ENCODE data around the gene QSOX2. TPM values are rescaled to one million over a fixed set of nuclear protein-coding genes. Genes with fewer than 3 reads are reported as not detected.

Gene QSOX2
- total RNA-seq, 2 experiments from 2014 or later: 50.0 to 57.5 TPM

GRCh38 chr9:136233411-136233810, 12.2 kb downstream of the QSOX2 start:
- DNase-seq (ENCODE audit: low spot score): no peak

GRCh38 chr9:136232969-136233368, 12.6 kb downstream of the QSOX2 start:
- Histone ChIP-seq H2AFZ (ENCODE audit: low read length) (no peak overlapping the region), H3K4me3 (ENCODE audit: low read depth, low read length, poor library complexity, severe bottlenecking) (no peak overlapping the region), H3K36me3 (ENCODE audit: insufficient read depth, low read length) (peaks cover 82% of the 10 kb centered on the region), H4K20me1 (ENCODE audit: insufficient read depth, low read length) (peaks cover 4% of the 10 kb centered on the region; the same call in 1 of the 2 replicates), H3K4me1 (ENCODE audit: insufficient read depth, low read length, poor library complexity, severe bottlenecking) (peaks cover 6% of the 10 kb centered on the region), H3K27ac (ENCODE audit: low read depth, low read length, poor library complexity, severe bottlenecking) (no peak overlapping the region), H3K9me2 (ENCODE audit: insufficient read depth, low read length) (no peaks in the 10 kb centered on the region), H3K79me2 (ENCODE audit: insufficient read depth, low read depth, low read length) (peaks cover 28% of the 10 kb centered on the region), H3K9me3 (ENCODE audit: low read length) (no peaks in the 10 kb centered on the region), H3K4me2 (ENCODE audit: low read length) (no peak overlapping the region)
- BruUV-seq (replicated peaks): no TSS peak
- intact Hi-C loops (cut with micrococcal nuclease; ENCODE audit: unreplicated experiment): no loop called here
- ChIA-PET POLR2A (no interaction called here), CTCF (ENCODE audit: unreplicated experiment) (no interaction called here)
- no peak for DNase-seq (ENCODE audit: low spot score)
- TF ChIP-seq EZH2phosphoT487 (IDR thresholded peaks at IDR 0.05; ENCODE audit: borderline replicate concordance, low read depth, low read length) (no peak), CTCF (conservative IDR thresholded peaks at IDR 0.05; ENCODE audit: low read length) (no peak)

More at GRCh38 chr9:136233411-136233810, 12.2 kb downstream of the QSOX2 start:
- POLR2A ChIA-PET: no interaction called here
- H4K20me1 ChIP-seq (ENCODE audit: insufficient read depth, low read length): peaks cover 8% of the 10 kb centered on the region; the same call in 1 of the 2 replicates
- CTCF ChIA-PET (ENCODE audit: unreplicated experiment): no interaction called here
- BruUV-seq (replicated peaks): no TSS peak
- H3K9me3 ChIP-seq (ENCODE audit: low read length): no peaks in the 10 kb centered on the region
- peaks cover 9% of the 10 kb centered on the region for H3K4me1 ChIP-seq (ENCODE audit: insufficient read depth, low read length, poor library complexity, severe bottlenecking)
- H2AFZ ChIP-seq (ENCODE audit: low read length): no peak overlapping the region
- peaks cover 28% of the 10 kb centered on the region for H3K79me2 ChIP-seq (ENCODE audit: insufficient read depth, low read depth, low read length)
- no peak overlapping the region for H3K4me3 ChIP-seq (ENCODE audit: low read depth, low read length, poor library complexity, severe bottlenecking)
- no peak overlapping the region for H3K27ac ChIP-seq (ENCODE audit: low read depth, low read length, poor library complexity, severe bottlenecking)
- peaks cover 81% of the 10 kb centered on the region for H3K36me3 ChIP-seq (ENCODE audit: insufficient read depth, low read length)
- H3K4me2 ChIP-seq (ENCODE audit: low read length): no peak overlapping the region
- intact Hi-C loops (cut with micrococcal nuclease; ENCODE audit: unreplicated experiment): no loop called here
- no peaks in the 10 kb centered on the region for H3K9me2 ChIP-seq (ENCODE audit: insufficient read depth, low read length)
- TF ChIP-seq CTCF (conservative IDR thresholded peaks at IDR 0.05; ENCODE audit: low read length) (no peak), EZH2phosphoT487 (IDR thresholded peaks at IDR 0.05; ENCODE audit: borderline replicate concordance, low read depth, low read length) (no peak)

GRCh38 chr9:136231478-136232297, 13.9 kb downstream of the QSOX2 start:
- Histone ChIP-seq H3K36me3 (ENCODE audit: insufficient read depth, low read length) (peaks cover 83% of the 10 kb centered on the region), H3K4me2 (ENCODE audit: low read length) (no peak overlapping the region), H3K9me3 (ENCODE audit: low read length) (no peaks in the 10 kb centered on the region), H4K20me1 (ENCODE audit: insufficient read depth, low read length) (no peaks in the 10 kb centered on the region), H3K27ac (ENCODE audit: low read depth, low read length, poor library complexity, severe bottlenecking) (no peak overlapping the region), H3K9me2 (ENCODE audit: insufficient read depth, low read length) (no peaks in the 10 kb centered on the region), H3K4me1 (ENCODE audit: insufficient read depth, low read length, poor library complexity, severe bottlenecking) (peaks cover 14% of the 10 kb centered on the region), H3K79me2 (ENCODE audit: insufficient read depth, low read depth, low read length) (peaks cover 34% of the 10 kb centered on the region), H2AFZ (ENCODE audit: low read length) (no peak overlapping the region), H3K4me3 (ENCODE audit: low read depth, low read length, poor library complexity, severe bottlenecking) (no peak overlapping the region)
- intact Hi-C loops (cut with micrococcal nuclease; ENCODE audit: unreplicated experiment): no loop called here
- POLR2A ChIA-PET: no interaction called here
- TF ChIP-seq EZH2phosphoT487 (IDR thresholded peaks at IDR 0.05; ENCODE audit: borderline replicate concordance, low read depth, low read length) (no peak), CTCF (conservative IDR thresholded peaks at IDR 0.05; ENCODE audit: low read length) (no peak)
- CTCF ChIA-PET (ENCODE audit: unreplicated experiment): no interaction called here
- no TSS peak for BruUV-seq (replicated peaks)
- no peak for DNase-seq (ENCODE audit: low spot score)
